ENCODE results near the gene TREX2. TPM values are rescaled to one million over a fixed set of nuclear protein-coding genes. Genes with fewer than 3 reads are reported as not detected.

The TREX2 gene
- total RNA-seq, 1 experiment from 2014 or later: 1.1 TPM

DNA sequence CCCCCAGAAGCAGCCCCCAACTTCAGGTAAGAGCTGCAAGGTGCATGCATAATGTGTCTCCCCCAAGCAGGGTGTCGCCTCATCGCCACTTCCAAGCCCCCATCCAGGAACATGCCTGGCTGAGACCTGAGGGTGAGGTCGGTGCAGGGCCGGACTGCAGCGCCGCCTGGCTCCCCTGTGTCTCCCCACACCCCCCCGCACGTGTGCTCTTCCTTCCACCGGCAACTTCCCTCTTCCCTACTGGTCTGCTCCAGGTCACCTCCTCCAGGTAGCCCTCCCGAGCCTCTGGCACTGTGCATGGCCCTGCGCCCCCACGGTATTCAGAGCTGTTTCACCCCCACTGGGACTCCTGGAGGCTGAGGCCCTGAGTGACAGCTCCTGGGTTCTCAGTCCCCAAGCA lies 46.7 kb upstream of the TREX2 start:
- H2AK5ac ChIP-seq (ENCODE audit: insufficient read length, low read length): no peak overlapping the region
- no peak overlapping the region for H3K9ac ChIP-seq (ENCODE audit: extremely low read depth, insufficient read length, low read length)
- no peak overlapping the region for H4K8ac ChIP-seq (replicated peaks; ENCODE audit: insufficient read length, low read depth, low read length)
- H4K20me1 ChIP-seq (ENCODE audit: control insufficient read depth, insufficient read depth, insufficient read length): no peaks in the 10 kb centered on the region
- H2BK20ac ChIP-seq (ENCODE audit: low read depth, low read length, poor library complexity, severe bottlenecking): no peak overlapping the region
- H3K27me3 ChIP-seq (ENCODE audit: insufficient read depth, low read length): no peaks in the 10 kb centered on the region
- H4K91ac ChIP-seq (ENCODE audit: insufficient read length, low read depth, low read length): no peak overlapping the region
- H2BK5ac ChIP-seq (ENCODE audit: insufficient read length, low read length): no peak overlapping the region
- H3K14ac ChIP-seq (ENCODE audit: insufficient read depth, low read length): no peak overlapping the region
- no peak for DNase-seq
- H3K23ac ChIP-seq (ENCODE audit: insufficient read length, low read depth, low read length): no peak overlapping the region
- H3K18ac ChIP-seq (ENCODE audit: insufficient read length, low read depth, low read length): no peak overlapping the region
- no peak overlapping the region for H3K4me2 ChIP-seq (ENCODE audit: insufficient read depth, insufficient read length, low read length)
- TF ChIP-seq, protein P1, sequence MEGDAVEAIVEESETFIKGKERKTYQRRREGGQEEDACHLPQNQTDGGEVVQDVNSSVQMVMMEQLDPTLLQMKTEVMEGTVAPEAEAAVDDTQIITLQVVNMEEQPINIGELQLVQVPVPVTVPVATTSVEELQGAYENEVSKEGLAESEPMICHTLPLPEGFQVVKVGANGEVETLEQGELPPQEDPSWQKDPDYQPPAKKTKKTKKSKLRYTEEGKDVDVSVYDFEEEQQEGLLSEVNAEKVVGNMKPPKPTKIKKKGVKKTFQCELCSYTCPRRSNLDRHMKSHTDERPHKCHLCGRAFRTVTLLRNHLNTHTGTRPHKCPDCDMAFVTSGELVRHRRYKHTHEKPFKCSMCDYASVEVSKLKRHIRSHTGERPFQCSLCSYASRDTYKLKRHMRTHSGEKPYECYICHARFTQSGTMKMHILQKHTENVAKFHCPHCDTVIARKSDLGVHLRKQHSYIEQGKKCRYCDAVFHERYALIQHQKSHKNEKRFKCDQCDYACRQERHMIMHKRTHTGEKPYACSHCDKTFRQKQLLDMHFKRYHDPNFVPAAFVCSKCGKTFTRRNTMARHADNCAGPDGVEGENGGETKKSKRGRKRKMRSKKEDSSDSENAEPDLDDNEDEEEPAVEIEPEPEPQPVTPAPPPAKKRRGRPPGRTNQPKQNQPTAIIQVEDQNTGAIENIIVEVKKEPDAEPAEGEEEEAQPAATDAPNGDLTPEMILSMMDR (conservative IDR thresholded peaks at IDR 0.05): no peak
- Mint-ChIP-seq H3K27me3 (ENCODE audit: low read depth) (peaks cover 10% of the 10 kb centered on the region), H3K9me3 (peaks cover 39 to 59% of the 10 kb centered on the region in 2 experiments), H3K36me3 (ENCODE audit: insufficient read depth in 1 of 3, low read depth in 3 of 3) (peaks cover 0 to 2% (median 0%) of the 10 kb centered on the region in 3 experiments; a peak in 1 of 7 replicates), H3K27ac (no peak overlapping the region), H3K4me3 (no peak overlapping the region; a peak in 1 of 5 replicates), H3K4me1 (peaks cover 0 to 7% of the 10 kb centered on the region in 2 experiments; a peak in 2 of 4 replicates)
- no peak overlapping the region for H2BK15ac ChIP-seq (ENCODE audit: low read depth, low read length)
- H3K23me2 ChIP-seq (ENCODE audit: insufficient read length, low read depth, low read length, poor library complexity, severe bottlenecking): no peaks in the 10 kb centered on the region
- H3K27ac ChIP-seq (ENCODE audit: insufficient read length, low read depth, low read length): no peak overlapping the region
- H3K56ac ChIP-seq (ENCODE audit: insufficient read length, low read depth, low read length): no peak overlapping the region
- no peak overlapping the region for H2AFZ ChIP-seq (ENCODE audit: low read length)
- no CpG with 5 or more reads among the region's 12 CpGs for WGBS (ENCODE audit: extremely low coverage, insufficient read length, low lambda C conversion rate)
- no peak overlapping the region for H3T11ph ChIP-seq (ENCODE audit: low read length)
- H3K4me1 ChIP-seq (ENCODE audit: insufficient read depth, low read length): no peaks in the 10 kb centered on the region
- H2BK12ac ChIP-seq (ENCODE audit: insufficient read length, low read depth, low read length): no peak overlapping the region
- H2BK120ac ChIP-seq (ENCODE audit: low read depth, low read length, poor library complexity, severe bottlenecking): no peak overlapping the region
- H3K79me1 ChIP-seq (ENCODE audit: insufficient read depth, low read depth, low read length, poor library complexity, severe bottlenecking): no peaks in the 10 kb centered on the region
- H4K5ac ChIP-seq (ENCODE audit: insufficient read length, low read depth, low read length): no peak overlapping the region
- peaks cover 25% of the 10 kb centered on the region for H3K9me3 ChIP-seq (ENCODE audit: control insufficient read depth, low read depth, low read length)
- no peak overlapping the region for H3K4ac ChIP-seq (ENCODE audit: low read depth, low read length)
- H3K79me2 ChIP-seq (ENCODE audit: insufficient read depth, low read length): no peaks in the 10 kb centered on the region

Data from H9 (cell line).